ENCODE data around the gene FAM171A2. TPM values are rescaled to one million over a fixed set of nuclear protein-coding genes. Genes with fewer than 3 reads are reported as not detected.
"Not testable (repeated sequence)": the region's sequence is repeated elsewhere in the genome, so short reads cannot be mapped to it uniquely, and the experiment has no call there.

Gene FAM171A2
- total RNA-seq, 1 donor from 2014 or later: 81.3 TPM

DNA sequence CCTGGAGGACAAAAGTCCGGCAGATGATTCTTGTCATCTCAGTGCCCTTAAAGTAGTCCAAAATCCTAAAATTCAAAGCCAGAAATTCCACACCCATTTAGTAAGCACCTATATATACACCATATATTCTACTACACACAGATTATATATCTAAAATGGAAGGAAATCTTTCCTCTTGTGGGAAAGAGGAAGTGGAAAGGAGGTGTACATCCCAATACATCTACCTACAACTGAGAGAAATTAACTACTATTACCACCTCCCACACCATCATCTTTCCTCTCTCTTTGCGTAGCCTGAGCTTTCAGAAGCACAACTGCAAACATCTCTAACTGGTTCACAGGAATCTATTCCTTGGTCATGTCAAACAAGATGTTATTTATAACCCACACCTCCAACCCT, 31.2 kb upstream of the FAM171A2 start:
- peaks cover under 1% of the 10 kb centered on the region for H3K36me3 Mint-ChIP-seq (ENCODE audit: unreplicated experiment)
- H3K9me3 Mint-ChIP-seq (ENCODE audit: unreplicated experiment): peaks cover under 1% of the 10 kb centered on the region
- H3K4me3 Mint-ChIP-seq (ENCODE audit: unreplicated experiment): no peak overlapping the region
- H3K4me1 Mint-ChIP-seq (ENCODE audit: low read depth, unreplicated experiment): peaks cover 1% of the 10 kb centered on the region
- H3K27ac Mint-ChIP-seq (ENCODE audit: unreplicated experiment): no peak overlapping the region
- TF ChIP-seq, protein P1, sequence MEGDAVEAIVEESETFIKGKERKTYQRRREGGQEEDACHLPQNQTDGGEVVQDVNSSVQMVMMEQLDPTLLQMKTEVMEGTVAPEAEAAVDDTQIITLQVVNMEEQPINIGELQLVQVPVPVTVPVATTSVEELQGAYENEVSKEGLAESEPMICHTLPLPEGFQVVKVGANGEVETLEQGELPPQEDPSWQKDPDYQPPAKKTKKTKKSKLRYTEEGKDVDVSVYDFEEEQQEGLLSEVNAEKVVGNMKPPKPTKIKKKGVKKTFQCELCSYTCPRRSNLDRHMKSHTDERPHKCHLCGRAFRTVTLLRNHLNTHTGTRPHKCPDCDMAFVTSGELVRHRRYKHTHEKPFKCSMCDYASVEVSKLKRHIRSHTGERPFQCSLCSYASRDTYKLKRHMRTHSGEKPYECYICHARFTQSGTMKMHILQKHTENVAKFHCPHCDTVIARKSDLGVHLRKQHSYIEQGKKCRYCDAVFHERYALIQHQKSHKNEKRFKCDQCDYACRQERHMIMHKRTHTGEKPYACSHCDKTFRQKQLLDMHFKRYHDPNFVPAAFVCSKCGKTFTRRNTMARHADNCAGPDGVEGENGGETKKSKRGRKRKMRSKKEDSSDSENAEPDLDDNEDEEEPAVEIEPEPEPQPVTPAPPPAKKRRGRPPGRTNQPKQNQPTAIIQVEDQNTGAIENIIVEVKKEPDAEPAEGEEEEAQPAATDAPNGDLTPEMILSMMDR (IDR thresholded peaks at IDR 0.05; ENCODE audit: partially characterized antibody, unreplicated experiment): no peak
- no peak for DNase-seq
- peaks cover 6% of the 10 kb centered on the region for H3K27me3 Mint-ChIP-seq (ENCODE audit: unreplicated experiment)

DNA sequence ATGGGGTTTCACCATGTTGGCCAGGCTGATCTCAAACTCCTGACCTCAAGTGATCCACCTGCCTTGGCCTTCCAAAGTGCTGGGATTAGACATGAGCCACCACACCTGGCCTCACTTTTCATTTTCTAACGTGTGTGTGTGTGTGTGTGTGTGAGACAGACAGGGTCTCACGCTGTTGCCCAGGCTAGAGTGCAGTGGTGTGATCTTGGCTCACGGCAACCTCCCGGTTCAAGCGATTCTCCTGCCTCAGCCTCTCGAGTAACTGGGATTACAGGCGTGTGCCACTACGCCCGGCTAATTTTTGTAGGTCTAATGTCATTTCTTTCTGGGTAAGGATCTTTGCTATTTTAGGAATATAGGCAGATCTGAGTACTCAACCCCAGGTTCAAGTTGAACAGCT, 30.5 kb upstream of the FAM171A2 start:
- not testable (repeated sequence) for DNase-seq; H3K36me3 Mint-ChIP-seq (ENCODE audit: unreplicated experiment); H3K4me1 Mint-ChIP-seq (ENCODE audit: low read depth, unreplicated experiment); H3K27ac Mint-ChIP-seq (ENCODE audit: unreplicated experiment); H3K27me3 Mint-ChIP-seq (ENCODE audit: unreplicated experiment); H3K9me3 Mint-ChIP-seq (ENCODE audit: unreplicated experiment); H3K4me3 Mint-ChIP-seq (ENCODE audit: unreplicated experiment)

DNA sequence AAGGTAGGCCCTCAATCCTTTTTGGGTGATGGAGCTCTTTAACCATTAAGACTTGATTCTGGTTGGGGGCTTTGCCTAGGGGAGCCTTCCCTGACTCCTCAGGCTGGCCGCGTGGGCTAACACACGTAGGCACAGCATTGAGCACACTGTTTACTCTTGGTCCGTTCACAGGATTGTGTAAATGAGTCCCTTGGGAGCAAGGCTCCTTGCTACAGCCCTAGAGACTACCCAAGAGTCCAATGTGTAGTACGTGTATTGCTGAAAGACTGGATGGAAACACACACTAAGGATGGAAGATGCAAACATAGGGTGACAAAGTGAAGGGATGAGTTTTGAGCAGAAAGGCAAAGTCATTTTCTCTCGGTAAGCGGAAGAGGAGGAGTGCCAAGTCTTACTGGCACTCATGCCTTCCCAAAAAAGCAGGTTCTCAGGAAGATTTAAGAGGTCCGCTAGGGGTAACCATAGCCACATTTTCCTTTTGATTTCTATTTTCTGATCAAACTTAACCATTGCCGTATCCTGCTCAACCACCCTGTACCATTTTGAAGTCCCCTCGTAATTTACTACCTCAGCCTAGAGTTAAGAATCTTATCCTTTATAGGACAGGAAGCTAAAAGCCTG, 26.7 kb upstream of the FAM171A2 start:
- Mint-ChIP-seq H3K36me3 (ENCODE audit: unreplicated experiment) (no peaks in the 10 kb centered on the region), H3K4me3 (ENCODE audit: unreplicated experiment) (no peak overlapping the region), H3K27ac (ENCODE audit: unreplicated experiment) (no peak overlapping the region), H3K9me3 (ENCODE audit: unreplicated experiment) (peaks cover 2% of the 10 kb centered on the region), H3K27me3 (ENCODE audit: unreplicated experiment) (peaks cover 10% of the 10 kb centered on the region), H3K4me1 (ENCODE audit: low read depth, unreplicated experiment) (no peaks in the 10 kb centered on the region)
- no peak for DNase-seq
- TF ChIP-seq, protein P1 (IDR thresholded peaks at IDR 0.05; ENCODE audit: partially characterized antibody, unreplicated experiment): no peak

DNA sequence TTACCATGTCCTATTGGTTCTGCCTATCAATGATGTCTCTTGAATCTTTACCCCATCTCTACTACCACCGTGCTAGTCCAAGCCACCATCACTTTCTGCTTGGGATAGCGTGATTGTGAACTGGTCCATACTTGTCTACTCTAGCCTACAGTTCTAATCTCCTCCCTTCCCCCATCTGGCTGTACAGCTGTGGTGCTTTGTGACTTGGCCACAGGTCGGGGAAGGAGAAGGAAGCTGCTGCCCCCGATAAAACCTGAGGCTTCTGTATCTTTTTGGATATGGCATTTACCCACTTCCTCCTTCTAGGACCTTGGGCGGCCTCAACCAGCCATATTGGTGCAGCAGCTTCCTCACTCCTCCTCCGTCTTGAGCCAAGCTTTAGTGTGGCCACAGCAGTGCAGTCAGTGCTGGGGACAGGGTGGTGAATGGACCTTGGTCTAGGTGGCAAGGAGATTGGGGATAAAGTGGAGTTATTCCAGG, 26.1 kb upstream of the FAM171A2 start:
- H3K4me3 Mint-ChIP-seq (ENCODE audit: unreplicated experiment): no peak overlapping the region

DNA sequence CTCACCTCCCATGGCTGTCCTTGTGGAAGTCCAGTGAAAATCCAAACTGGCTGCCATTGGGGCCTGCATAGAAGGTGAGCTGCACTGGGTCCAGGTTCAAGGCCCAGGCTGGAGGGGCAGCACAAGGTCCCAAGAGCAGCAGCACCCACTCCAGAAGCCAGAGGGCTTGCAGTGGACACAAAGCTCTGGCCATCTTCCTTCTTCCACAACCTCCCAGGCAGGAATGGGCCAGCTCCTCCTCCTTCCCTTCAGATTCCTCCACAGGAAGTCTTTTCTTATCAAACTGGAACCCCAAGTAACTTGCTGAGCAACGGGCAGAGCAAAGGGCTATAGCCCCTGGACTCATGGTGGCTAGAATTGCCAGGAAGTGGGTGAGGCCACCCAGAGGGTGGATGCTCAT, 25.6 kb upstream of the FAM171A2 start, which contains the start of gene ITGA2B:
Gene ITGA2B (minus strand): TSS at position 369 of the 400 bp plus-strand sequence. CDS start 176 bp downstream, at position 193.
- TF ChIP-seq, protein P1 (IDR thresholded peaks at IDR 0.05; ENCODE audit: partially characterized antibody, unreplicated experiment): no peak

More for the DNA sequence above, 26.1 kb upstream of the FAM171A2 start:
- DNase-seq: no peak
- Mint-ChIP-seq H3K36me3 (ENCODE audit: unreplicated experiment) (no peaks in the 10 kb centered on the region), H3K27ac (ENCODE audit: unreplicated experiment) (no peak overlapping the region), H3K9me3 (ENCODE audit: unreplicated experiment) (peaks cover 2% of the 10 kb centered on the region), H3K27me3 (ENCODE audit: unreplicated experiment) (peaks cover 10% of the 10 kb centered on the region), H3K4me1 (ENCODE audit: low read depth, unreplicated experiment) (no peaks in the 10 kb centered on the region)
- TF ChIP-seq, protein P1 (IDR thresholded peaks at IDR 0.05; ENCODE audit: partially characterized antibody, unreplicated experiment): no peak

More for the DNA sequence above, 25.6 kb upstream of the FAM171A2 start, which contains the start of gene ITGA2B:
- H3K4me3 Mint-ChIP-seq (ENCODE audit: unreplicated experiment): no peak within 1 kb of the TSS
- peaks cover 10% of the 10 kb centered on the region for H3K27me3 Mint-ChIP-seq (ENCODE audit: unreplicated experiment)
- H3K36me3 Mint-ChIP-seq (ENCODE audit: unreplicated experiment): no peaks in the 10 kb centered on the region
- no peak within 1 kb of the TSS for H3K27ac Mint-ChIP-seq (ENCODE audit: unreplicated experiment)
- no peak for DNase-seq
- no peaks in the 10 kb centered on the region for H3K4me1 Mint-ChIP-seq (ENCODE audit: low read depth, unreplicated experiment)
- H3K9me3 Mint-ChIP-seq (ENCODE audit: unreplicated experiment): peaks cover 2% of the 10 kb centered on the region

All from glutamatergic neuron (in vitro differentiated cells).